ENCODE results near the gene RFPL2.

DNA sequence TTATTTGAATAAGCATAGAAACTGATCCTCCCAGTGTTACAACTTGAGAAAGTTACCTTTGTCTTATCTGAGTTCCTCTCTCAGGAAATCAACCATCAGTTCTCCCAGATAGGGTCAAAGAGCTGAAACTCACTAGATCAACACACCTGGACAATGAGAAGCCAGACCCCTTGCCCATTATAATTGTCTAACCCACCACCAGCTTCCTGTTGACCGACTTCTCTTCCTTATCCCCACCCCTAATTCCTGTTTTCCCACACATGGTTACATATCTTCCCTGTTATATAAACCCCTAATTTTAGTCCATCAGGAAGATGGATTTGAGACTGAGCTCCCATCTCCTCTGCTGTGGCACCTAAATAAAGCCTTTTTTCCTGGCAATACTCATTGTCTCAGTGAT, 43.4 kb upstream of the RFPL2 start:
- TF ChIP-seq, protein P1, sequence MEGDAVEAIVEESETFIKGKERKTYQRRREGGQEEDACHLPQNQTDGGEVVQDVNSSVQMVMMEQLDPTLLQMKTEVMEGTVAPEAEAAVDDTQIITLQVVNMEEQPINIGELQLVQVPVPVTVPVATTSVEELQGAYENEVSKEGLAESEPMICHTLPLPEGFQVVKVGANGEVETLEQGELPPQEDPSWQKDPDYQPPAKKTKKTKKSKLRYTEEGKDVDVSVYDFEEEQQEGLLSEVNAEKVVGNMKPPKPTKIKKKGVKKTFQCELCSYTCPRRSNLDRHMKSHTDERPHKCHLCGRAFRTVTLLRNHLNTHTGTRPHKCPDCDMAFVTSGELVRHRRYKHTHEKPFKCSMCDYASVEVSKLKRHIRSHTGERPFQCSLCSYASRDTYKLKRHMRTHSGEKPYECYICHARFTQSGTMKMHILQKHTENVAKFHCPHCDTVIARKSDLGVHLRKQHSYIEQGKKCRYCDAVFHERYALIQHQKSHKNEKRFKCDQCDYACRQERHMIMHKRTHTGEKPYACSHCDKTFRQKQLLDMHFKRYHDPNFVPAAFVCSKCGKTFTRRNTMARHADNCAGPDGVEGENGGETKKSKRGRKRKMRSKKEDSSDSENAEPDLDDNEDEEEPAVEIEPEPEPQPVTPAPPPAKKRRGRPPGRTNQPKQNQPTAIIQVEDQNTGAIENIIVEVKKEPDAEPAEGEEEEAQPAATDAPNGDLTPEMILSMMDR (conservative IDR thresholded peaks at IDR 0.05; ENCODE audit: low read depth, low read length) = no peak
- TF ChIP-seq EZH2phosphoT487 (IDR thresholded peaks at IDR 0.05; ENCODE audit: borderline replicate concordance, low read length) (no peak), EZH2 (IDR thresholded peaks at IDR 0.05; ENCODE audit: low read length, unreplicated experiment) (no peak)

All from PC-3 (cell line).